ENCODE results near the gene DPP10.

- no peak for TF ChIP-seq CTCF (IDR thresholded peaks at IDR 0.05; ENCODE audit: low read length)
- no peak for TF ChIP-seq EZH2 (IDR thresholded peaks at IDR 0.05; ENCODE audit: borderline replicate concordance, low read length)
These were observed 732.2 kb downstream of the DPP10 start for GRCh38 chr2:115174651-115175050.

Measured in OCI-LY1 (cell line).